Measurements from ENCODE around the gene MTA1.

MTA1 gene

GRCh38 chr14:105447651-105448640 lies 28.3 kb downstream of the MTA1 start:
- no peak for DNase-seq

DNA sequence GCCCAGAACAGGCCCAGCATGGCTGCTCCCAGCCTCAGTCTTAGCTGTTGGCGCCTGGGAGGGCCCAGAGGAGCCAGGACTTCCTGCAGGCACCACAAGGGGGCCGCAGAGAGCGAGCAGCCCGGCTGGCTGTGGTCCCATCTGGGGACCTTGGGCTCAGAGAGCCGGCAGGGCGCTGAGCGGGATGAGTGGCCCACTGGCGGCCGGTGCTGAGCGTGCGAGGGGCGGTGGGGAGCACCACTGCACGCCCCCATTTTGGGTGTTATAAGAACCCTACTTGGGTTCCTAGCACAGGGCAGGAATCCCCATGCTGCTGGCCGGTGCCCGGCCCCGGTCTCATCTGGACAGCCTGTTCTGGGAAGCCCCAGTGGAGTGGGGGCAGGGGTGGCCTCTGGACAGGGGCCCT lies 29.1 kb downstream of the MTA1 start:
- DNase-seq = peak; percentile 3

GRCh38 chr14:105449276-105450122 lies 29.9 kb downstream of the MTA1 start:
- DNase-seq = no peak

DNA sequence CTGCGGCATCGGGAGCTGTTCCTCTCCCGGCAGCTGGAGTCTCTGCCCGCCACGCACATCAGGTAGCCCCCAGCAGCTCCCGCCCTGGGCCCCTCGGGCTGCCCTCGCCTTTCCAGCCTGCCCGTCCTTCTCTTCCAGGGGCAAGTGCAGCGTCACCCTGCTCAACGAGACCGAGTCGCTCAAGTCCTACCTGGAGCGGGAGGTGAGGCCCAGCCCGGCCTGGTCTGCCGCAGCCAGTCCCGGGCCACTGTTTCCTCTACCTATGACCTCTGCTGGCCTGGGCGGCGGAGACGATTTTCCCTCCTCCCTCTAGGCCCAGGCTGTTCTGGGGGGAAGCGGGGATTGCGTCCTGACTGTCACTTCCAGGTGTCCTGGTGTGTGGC lies 30.5 kb downstream of the MTA1 start:
- no peak for DNase-seq

GRCh38 chr14:105450864-105451720 lies 31.5 kb downstream of the MTA1 start:
- DNase-seq = no peak

DNA sequence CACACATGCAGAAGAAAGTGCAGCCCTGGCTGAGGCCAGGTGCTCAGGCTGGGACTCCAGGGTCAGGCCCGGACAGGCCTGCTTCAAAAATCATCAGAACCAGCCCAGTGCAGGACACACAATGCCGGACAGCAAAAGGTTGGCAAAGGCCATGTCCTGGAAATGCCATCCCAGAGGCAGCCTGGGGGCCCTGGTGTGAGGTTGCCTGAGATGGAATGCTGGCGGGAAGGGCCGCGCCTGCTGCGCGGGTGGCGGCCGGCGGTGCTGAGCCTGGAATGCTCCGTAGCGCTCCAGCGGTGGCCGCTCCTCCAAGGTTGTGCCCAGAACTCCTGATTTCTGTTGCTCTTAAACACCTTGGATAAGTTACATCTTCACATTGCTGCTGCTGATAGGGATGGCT lies 33.3 kb downstream of the MTA1 start:
- no peak for DNase-seq

GRCh38 chr14:105453847-105454246 lies 34.2 kb downstream of the MTA1 start:
- no peak for DNase-seq

DNA sequence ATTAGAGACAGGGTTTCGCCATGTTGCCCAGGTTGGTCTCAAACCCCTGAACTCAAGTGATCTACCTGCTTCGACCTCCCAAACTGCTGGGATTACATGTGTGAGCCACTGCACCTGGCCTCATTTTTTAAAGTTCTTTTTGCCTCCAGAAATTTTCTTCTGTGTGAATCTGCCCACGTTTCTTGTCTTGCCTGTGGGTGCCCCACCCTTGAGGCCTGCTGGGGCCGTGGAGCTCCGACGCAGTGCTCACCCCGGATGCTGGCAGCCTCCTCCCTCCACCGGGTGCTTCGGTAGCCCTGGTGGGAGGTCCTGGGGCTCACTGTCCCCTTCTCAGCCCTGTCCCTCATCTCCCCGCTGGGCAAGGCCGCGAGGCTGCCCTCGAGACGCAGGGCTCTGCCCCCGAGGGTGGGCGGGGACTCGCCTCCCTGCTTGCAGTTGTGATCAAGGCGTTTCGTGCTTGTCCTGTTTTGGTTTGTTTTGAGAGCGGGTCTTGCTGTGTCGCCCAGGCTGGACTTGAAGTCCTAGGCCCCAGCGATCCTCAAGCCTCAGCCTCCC lies 35.5 kb downstream of the MTA1 start:
- DNase-seq = no peak

DNA sequence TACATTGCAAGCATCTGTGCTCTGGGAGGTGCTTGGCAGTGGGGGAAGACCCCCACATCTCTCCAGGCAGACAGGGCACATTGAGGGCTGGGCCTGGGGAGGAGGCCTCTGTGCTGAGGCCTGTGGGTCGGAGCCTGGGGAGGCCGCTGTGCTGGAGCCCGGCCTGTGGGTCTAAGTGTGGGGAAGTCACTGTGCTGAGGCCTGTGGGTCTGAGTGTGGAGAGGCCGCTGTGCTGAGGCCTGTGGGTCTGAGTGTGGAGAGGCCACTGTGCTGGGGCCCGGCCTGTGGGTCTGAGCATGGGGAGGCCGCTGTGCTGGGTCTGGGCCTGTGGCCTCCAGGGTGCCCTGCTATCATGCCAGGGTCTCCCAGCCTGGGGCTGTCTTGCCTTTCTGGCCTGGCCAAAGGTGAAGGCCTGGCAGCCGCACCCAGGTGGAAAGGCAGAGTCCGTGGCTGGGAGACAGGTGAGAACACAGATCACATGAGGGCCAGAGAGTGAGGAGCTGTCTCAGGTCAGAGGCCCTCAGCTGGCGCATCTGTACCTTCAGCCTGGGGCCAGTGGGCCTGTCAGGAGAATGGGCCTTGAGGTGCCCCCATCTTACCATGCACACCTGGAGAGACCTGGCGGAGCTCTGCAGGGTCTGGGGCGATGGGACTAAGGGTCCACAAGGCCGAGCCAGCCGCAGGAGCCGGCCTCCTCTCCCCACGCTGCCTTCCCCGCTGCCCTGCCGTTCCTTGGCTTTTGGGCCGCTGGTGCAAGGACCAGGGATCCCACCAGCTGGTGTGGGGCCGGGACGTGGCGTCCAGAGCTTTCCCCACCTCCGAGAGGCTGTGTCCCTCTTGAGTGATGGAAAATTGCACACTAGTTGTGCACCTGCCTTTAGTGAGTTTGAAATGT lies 36.4 kb downstream of the MTA1 start:
- no peak for DNase-seq

DNA sequence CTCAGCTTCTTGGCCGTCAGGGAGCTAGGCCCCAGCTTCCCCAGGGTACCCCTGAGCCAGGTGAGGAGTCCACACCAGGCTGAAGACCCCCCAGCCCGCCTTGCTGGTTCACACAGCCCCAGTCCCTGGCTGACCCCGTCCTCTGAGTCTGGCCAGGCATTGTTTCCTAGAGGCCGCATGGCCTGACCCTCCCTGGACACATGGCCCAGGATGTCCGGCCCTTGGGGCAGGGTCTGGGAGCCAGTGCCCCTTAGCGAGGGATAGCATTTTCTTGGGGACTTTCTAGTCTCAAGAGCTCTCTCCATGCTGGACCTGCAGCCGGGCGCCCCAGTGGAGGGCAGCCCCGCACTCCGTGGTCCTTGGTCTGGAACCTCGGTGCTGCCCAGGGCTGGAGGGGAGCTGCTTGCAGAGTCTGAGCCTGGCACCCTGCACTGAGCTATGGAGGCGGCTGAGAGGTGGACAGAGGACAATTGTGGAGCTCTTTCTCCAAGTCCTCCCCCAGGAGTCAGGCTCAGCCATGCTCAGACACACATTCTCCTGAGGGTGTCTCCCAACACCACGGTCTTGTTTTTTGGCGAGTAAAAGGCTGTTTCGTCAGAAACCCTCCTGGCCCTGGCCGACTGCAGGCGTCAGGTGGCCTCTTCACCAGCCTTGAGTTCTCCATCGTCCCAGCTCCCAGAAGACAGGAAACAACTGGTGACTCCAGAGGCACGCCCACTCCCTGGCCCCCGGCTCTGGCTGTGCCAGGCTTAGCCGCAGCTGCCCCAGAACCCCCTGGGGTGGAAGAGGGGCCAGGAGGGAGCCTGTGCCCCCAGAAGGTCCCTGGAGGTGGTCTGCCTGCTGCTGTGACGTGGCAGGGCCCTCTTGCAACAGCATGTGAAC lies 37.4 kb downstream of the MTA1 start:
- DNase-seq = no peak

DNA sequence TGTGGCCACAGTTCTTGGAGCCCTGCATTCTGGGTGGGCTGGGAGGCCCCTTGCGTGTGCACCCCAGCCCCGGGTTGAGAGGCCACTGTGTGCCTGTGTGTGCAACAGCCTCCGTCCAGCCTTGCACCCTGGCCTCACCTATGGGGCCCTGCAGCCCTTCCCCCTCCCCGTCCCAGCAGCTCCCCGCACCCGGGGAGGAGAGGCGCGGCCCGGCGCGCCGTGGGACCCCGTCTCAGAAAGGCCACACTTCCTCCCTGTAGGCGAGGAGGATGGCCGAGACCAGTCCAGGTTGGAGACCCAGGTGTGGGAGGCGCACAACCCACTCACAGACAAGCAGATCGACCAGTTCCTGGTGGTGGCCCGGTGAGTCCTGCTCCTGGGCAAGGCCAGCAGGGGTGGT lies 38.4 kb downstream of the MTA1 start:
- DNase-seq = no peak

GRCh38 chr14:105458571-105458970 lies 38.9 kb downstream of the MTA1 start:
- DNase-seq = no peak

DNA sequence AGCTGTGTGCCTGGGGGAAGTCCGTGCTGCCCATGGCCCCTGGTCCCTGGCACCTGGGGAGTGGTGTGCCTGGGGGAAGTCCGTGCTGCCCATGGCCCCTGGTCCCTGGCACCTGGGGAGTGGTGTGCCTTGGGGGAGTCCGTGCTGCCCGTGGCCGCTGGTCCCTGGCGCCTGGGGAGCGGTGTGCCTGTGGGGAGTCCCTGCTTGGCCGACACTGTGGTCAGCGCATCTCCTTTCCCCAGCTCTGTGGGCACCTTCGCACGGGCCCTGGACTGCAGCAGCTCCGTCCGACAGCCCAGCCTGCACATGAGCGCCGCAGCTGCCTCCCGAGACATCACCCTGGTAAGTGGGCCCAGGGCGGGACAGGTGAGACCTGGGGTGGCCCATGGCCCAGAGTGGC lies 40.5 kb downstream of the MTA1 start:
- no peak for DNase-seq

GRCh38 chr14:105460616-105461015 lies 41.0 kb downstream of the MTA1 start:
- DNase-seq = no peak

DNA sequence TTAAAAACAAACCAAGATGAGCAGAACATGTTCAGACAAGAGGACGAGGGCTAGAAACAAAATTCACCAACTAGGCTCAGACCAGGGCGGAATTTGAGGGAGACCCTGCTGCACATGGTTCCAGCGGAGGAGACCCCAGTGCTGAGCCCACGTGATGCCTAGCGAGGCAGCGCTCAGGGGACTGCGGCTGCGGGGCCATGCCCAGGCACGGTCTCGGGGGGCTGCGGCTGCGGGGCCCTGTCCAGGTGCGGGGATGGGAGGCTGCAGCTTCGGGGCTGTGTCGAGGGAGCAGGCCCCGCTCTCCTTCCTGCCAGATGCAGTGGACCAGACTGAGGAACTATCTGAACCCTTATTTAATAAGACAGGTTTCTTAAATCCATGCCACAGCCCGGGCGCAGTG lies 42.3 kb downstream of the MTA1 start:
- no peak for DNase-seq

- no peak for DNase-seq
These were observed 44.9 kb downstream of the MTA1 start for GRCh38 chr14:105464501-105464900.

DNA sequence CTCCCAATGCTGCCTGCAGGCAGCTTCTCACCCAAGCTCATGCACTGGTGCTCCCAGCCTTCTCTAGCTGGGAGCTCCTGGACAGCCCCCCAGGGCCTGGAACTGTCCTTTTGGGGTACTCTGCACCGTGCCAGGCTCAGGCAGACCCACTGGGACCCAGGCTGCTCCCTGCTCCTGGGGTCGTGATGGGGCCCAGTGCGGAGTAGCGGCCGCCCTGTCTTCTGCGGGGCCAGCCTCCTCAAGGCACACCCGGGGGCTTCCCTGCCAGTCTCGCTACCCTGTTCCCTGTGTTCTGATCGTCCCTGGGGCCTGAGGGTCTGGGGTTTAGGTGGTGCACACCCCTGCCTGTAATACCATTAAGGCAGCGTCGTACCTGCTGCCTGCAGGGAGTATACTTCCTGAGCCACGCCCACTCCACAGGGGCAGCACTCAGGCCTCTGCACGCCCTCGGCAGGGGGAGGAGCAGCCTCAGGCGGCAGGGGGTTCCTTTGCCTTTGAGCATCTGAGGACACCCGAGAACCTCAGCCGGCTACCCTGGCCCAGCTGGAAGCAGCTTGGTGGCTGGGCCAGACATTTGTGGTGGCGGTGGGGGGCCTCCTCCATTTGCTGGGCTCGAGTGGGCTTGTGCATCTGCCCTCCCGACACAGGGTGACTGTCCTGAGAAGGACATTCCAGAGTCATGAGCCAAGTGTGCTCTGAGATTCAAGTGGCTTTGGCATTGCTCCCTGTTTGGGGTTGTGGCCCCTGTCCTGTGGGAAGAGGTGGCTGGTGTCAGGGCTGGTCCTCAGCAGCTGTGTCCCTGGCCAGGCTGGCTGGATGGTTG lies 45.8 kb downstream of the MTA1 start:
- DNase-seq = no peak

- no peak for DNase-seq
These were observed 47.1 kb downstream of the MTA1 start for GRCh38 chr14:105466531-105467248.

All from amniotic stem cell (primary cell).